Panc1 (cell line): Measurements from ENCODE around the gene SOBP. TPM values are rescaled to one million over a fixed set of nuclear protein-coding genes. Genes with fewer than 3 reads are reported as not detected.
A peak's percentile ranks its signal among the peaks of the same experiment; 100 is the strongest.

Experiments used
- ATAC-seq: fragments of 200-7000 bp; cut with Tn5 transposase; 2 replicates; pipeline ENCODE4 v1.9.1; 2020; ENCODE audit warnings: mild to moderate bottlenecking, moderate library complexity
- BruUV-seq: library from RNA; stranded (reverse); fragments of 400-500 nt; replicated peaks from 2 replicates; lab custom pipeline; 2021; lab: Mats Ljungman, UMichigan
- CTCF ChIA-PET: fragments of 300-600 bp; sonication (Branson Sonifier 250); formaldehyde crosslinking; loops from one replicate; lab custom pipeline; 2022; ENCODE audit warnings: antibody characterized with exemption; lab: Charles Lee
- POLR2A ChIA-PET: fragments of 300-600 bp; sonication (Branson Sonifier 250); formaldehyde crosslinking; loops from one replicate; lab custom pipeline; 2022; ENCODE audit warnings: antibody characterized with exemption; lab: Charles Lee
- DNase-seq: peaks from one replicate; pipeline ENCODE4 v3.0.0-alpha.2; 2010; ENCODE audit warnings: low read depth, low spot score
- H3K27ac ChIP-seq: 2 replicates; pipeline ENCODE4 v1.5.1; 2011; ENCODE audit warnings: mild to moderate bottlenecking, low read length, inconsistent platforms
- H3K27me3 ChIP-seq: fragments of 200-500 bp; sonication (Bioruptor generic); 2 replicates; pipeline ENCODE4 v1.6.0; 2014; ENCODE audit warnings: low read length, inconsistent platforms; ENCODE audit not compliant: control insufficient read depth, insufficient read depth
- H3K36me3 ChIP-seq: fragments of 200-500 bp; sonication (Bioruptor generic); 2 replicates; pipeline ENCODE4 v1.5.1; 2014; ENCODE audit warnings: inconsistent platforms, mild to moderate bottlenecking, low read length, moderate library complexity; ENCODE audit not compliant: control insufficient read depth, insufficient read depth
- H3K4me1 ChIP-seq: 2 replicates; pipeline ENCODE4 v1.5.1; 2011; ENCODE audit warnings: inconsistent platforms, mild to moderate bottlenecking, low read length, moderate library complexity; ENCODE audit not compliant: control insufficient read depth, insufficient read depth
- H3K4me3 ChIP-seq, 2 experiments: 2 replicates each; pipeline ENCODE4 v1.5.1; 2011 to 2012; ENCODE audit warnings: low read depth in 2 of 2, low read length in 2 of 2, mild to moderate bottlenecking in 2 of 2, inconsistent platforms in 1 of 2, moderate library complexity in 1 of 2
- H3K9me3 ChIP-seq: fragments of 200-500 bp; sonication (Bioruptor generic); 2 replicates; pipeline ENCODE4 v1.5.1; 2014; ENCODE audit warnings: low read depth, mild to moderate bottlenecking, inconsistent platforms, low read length, moderate library complexity; ENCODE audit not compliant: control insufficient read depth, insufficient read depth
- CTCF ChIP-seq: fragments of 450-650 bp; IDR thresholded peaks from 2 replicates; pipeline ENCODE4 v1.5.1; 2017; ENCODE audit warnings: mild to moderate bottlenecking
- POLR2AphosphoS5 ChIP-seq: IDR thresholded peaks from 2 replicates; pipeline ENCODE4 v1.6.1; 2012; ENCODE audit warnings: mild to moderate bottlenecking, low read depth, low read length, moderate library complexity
- REST ChIP-seq, 2 experiments: IDR thresholded peaks; 2 replicates each; pipeline ENCODE4 v1.6.1; 2011 to 2012; ENCODE audit warnings: low read depth in 2 of 2, control low read depth in 1 of 2, low read length in 1 of 2, mild to moderate bottlenecking in 1 of 2, moderate library complexity in 1 of 2; ENCODE audit not compliant: insufficient read depth in 1 of 2
- SIN3A ChIP-seq: IDR thresholded peaks from 2 replicates; pipeline ENCODE4 v1.6.1; 2012; ENCODE audit warnings: low read depth, mild to moderate bottlenecking, low read length, moderate library complexity, borderline replicate concordance; ENCODE audit not compliant: insufficient read depth
- TCF7L2 ChIP-seq: IDR thresholded peaks from 2 replicates; pipeline ENCODE4 v1.6.1; 2011; ENCODE audit warnings: mild to moderate bottlenecking, low read depth, low read length, inconsistent platforms
- in situ Hi-C: cut with HindIII; loops from 2 replicates; pipeline ENCODE4 v1.10.0; 2016; ENCODE audit warnings: low sequenced_read_pairs, low pct_unique_long_range_greater_than_20kb
- intact Hi-C: fragments of 100-400 bp; cut with micrococcal nuclease; formaldehyde crosslinking; loops from one replicate; pipeline ENCODE4 v1.10.0; 2022; ENCODE audit not compliant: unreplicated experiment
- total RNA-seq: library from RNA; stranded (reverse); gene quantifications from one replicate; pipeline ENCODE4 v1.2.1, GENCODE V29; 2021; ENCODE audit not compliant: unreplicated experiment

Gene SOBP
- total RNA-seq, 1 experiment from 2014 or later: 9.0 TPM

- in situ Hi-C loops: no loop called here
- H3K27me3 ChIP-seq: no peaks in the 10 kb centered on the region
- H3K4me1 ChIP-seq: peaks cover 50% of the 10 kb centered on the region
- BruUV-seq: no TSS peak
- no peak for ATAC-seq
- no peaks in the 10 kb centered on the region for H3K9me3 ChIP-seq
- TF ChIP-seq TCF7L2: no peak
- TF ChIP-seq POLR2AphosphoS5: no peak
- TF ChIP-seq REST (IDR thresholded peaks at IDR 0.05; ENCODE audit: insufficient read depth in 1 of 2, low read depth in 2 of 2, low read length in 1 of 2): no peak
- TF ChIP-seq CTCF: no peak
- TF ChIP-seq SIN3A: no peak
- ChIA-PET POLR2A (interaction anchor here (0.5 kb wide), 1 partner anchor 21 kb away, joined by 8 read pairs; no protein-coding TSS in a partner anchor), CTCF (no interaction called here)
- intact Hi-C loops: no loop called here
- peak overlapping the region; percentile 89 for H3K27ac ChIP-seq
- no peak overlapping the region for H3K4me3 ChIP-seq
- no peak for DNase-seq
- no peaks in the 10 kb centered on the region for H3K36me3 ChIP-seq
Observed at GRCh38 chr6:107653183-107653580, 163.3 kb downstream of the SOBP start.

- DNase-seq: no peak
- H3K4me1 ChIP-seq: peaks cover 51% of the 10 kb centered on the region
- no peak overlapping the region for H3K4me3 ChIP-seq
- no peak for ATAC-seq
- TF ChIP-seq REST (IDR thresholded peaks at IDR 0.05; ENCODE audit: insufficient read depth in 1 of 2, low read depth in 2 of 2, low read length in 1 of 2) (no peak), SIN3A (no peak), CTCF (no peak), TCF7L2 (no peak), POLR2AphosphoS5 (no peak)
- BruUV-seq: no TSS peak
- no peaks in the 10 kb centered on the region for H3K36me3 ChIP-seq
- CTCF ChIA-PET: no interaction called here
- peak overlapping the region; percentile 89 for H3K27ac ChIP-seq
- POLR2A ChIA-PET: no interaction called here
- intact Hi-C loops (no loop called here), in situ Hi-C loops (no loop called here)
- no peaks in the 10 kb centered on the region for H3K9me3 ChIP-seq
- H3K27me3 ChIP-seq: no peaks in the 10 kb centered on the region
Observed at GRCh38 chr6:107653861-107654394, 164.0 kb downstream of the SOBP start.
